HepG2 (cell line): ENCODE measurements around the gene FRS2. TPM values are rescaled to one million over a fixed set of nuclear protein-coding genes. Genes with fewer than 3 reads are reported as not detected.

ENCODE experiments used
- ATAC-seq: fragments of 200-7000 bp; cut with Tn5 transposase; 3 replicates; pipeline ENCODE4 v1.9.1; 2020; ENCODE audit warnings: mild to moderate bottlenecking, moderate library complexity
- BruUV-seq: library from RNA; stranded (reverse); fragments of 400-500 nt; replicated peaks from 2 replicates; lab custom pipeline; 2021; lab: Mats Ljungman, UMichigan
- CTCF ChIA-PET: fragments of 300-600 bp; formaldehyde crosslinking; extraction: SDS; loops from one replicate; lab custom pipeline; 2021; ENCODE audit warnings: low total read pairs, inconsistent platforms, low intra/inter-chr PET ratio; lab: Yijun Ruan, JAX
- POLR2A ChIA-PET: fragments of 350-600 bp; sonication (Branson Sonifier 250); formaldehyde crosslinking; loops from one replicate; lab custom pipeline; 2020; ENCODE audit warnings: antibody characterized with exemption, inconsistent platforms; lab: Yijun Ruan, JAX
- DNase-seq: peaks from one replicate; pipeline ENCODE4 v3.0.0-alpha.2; 2015; ENCODE audit warnings: low spot score
- FAIRE-seq: peaks from 3 replicates; lab custom pipeline; 2011; peaks lifted over from hg19 to GRCh38; lab: Jason Lieb, UNC
- H2AFZ ChIP-seq: one replicate; pipeline ENCODE4 v1.6.1; 2011; ENCODE audit warnings: low read length, inconsistent platforms
- H3K27ac ChIP-seq: fragments of 300-600 bp; 3 replicates; pipeline ENCODE4 v1.8.0; 2011; ENCODE audit warnings: mixed run types, mild to moderate bottlenecking, mixed read lengths, low read length, inconsistent platforms; ENCODE audit not compliant: insufficient read depth; ENCODE audit errors: extremely low read length
- H3K27me3 ChIP-seq, 2 experiments: fragments of 200-600 bp in 1 of 2; 2 replicates in 1 of 2; 3 replicates in 1 of 2; pipeline versions ENCODE4 v1.6.0 to v1.8.0; 2011; ENCODE audit warnings: low read length in 2 of 2, mild to moderate bottlenecking in 2 of 2, moderate library complexity in 2 of 2, inconsistent platforms in 1 of 2; ENCODE audit not compliant: insufficient read depth in 2 of 2, control insufficient read depth in 1 of 2
- H3K36me3 ChIP-seq, 2 experiments: fragments of 200-600 bp in 1 of 2; replicated peaks in 1 of 2; 2 replicates in 1 of 2; 3 replicates in 1 of 2; pipeline versions ENCODE4 v1.5.1 to v1.8.0; 2011; ENCODE audit warnings: low read length in 2 of 2, inconsistent platforms in 1 of 2; ENCODE audit not compliant: insufficient read depth in 2 of 2, control insufficient read depth in 1 of 2
- H3K4me1 ChIP-seq: 2 replicates; pipeline ENCODE4 v1.5.1; 2012; ENCODE audit warnings: low read length, inconsistent platforms; ENCODE audit not compliant: insufficient read depth
- H3K4me2 ChIP-seq: 2 replicates; pipeline ENCODE4 v1.6.0; 2011; ENCODE audit warnings: low read depth, low read length, inconsistent platforms
- H3K4me3 ChIP-seq, 3 experiments: fragments of 200-600 bp in 1 of 3; sonication (generic), shearing (Covaris generic) in 1 of 3; replicated peaks in 1 of 3; 2 replicates each; pipeline ENCODE4 v1.5.1; 2011 to 2016; ENCODE audit warnings: low read length in 3 of 3, inconsistent platforms in 2 of 3, low read depth in 2 of 3, mild to moderate bottlenecking in 2 of 3, control low read depth in 1 of 3, mixed read lengths in 1 of 3; ENCODE audit not compliant: insufficient read depth in 1 of 3
- H3K79me2 ChIP-seq: one replicate; pipeline ENCODE4 v1.6.1; 2011; ENCODE audit warnings: low read length, inconsistent platforms; ENCODE audit not compliant: insufficient read depth
- H3K9ac ChIP-seq: 2 replicates; pipeline ENCODE4 v1.6.0; 2011; ENCODE audit warnings: mild to moderate bottlenecking, low read depth, low read length, inconsistent platforms; ENCODE audit not compliant: insufficient read depth
- H3K9me3 ChIP-seq: 2 replicates; pipeline ENCODE4 v1.5.1; 2012; ENCODE audit warnings: mild to moderate bottlenecking, low read length
- H4K20me1 ChIP-seq: 2 replicates; pipeline ENCODE4 v1.6.0; 2011; ENCODE audit warnings: inconsistent platforms, mild to moderate bottlenecking, low read length, moderate library complexity; ENCODE audit not compliant: insufficient read depth
- BHLHE40 ChIP-seq: IDR thresholded peaks from 2 replicates; pipeline ENCODE4 v1.6.1; 2011; ENCODE audit warnings: low read length, improper control_type of control experiment
- CENPT ChIP-seq: sonication (generic); formaldehyde crosslinking; IDR thresholded peaks from 2 replicates; pipeline ENCODE4 v1.8.0; 2022; ENCODE audit warnings: low read depth, mild to moderate bottlenecking, moderate library complexity, missing genetic modification reagents
- ETV6 ChIP-seq: sonication (generic); formaldehyde crosslinking; conservative IDR thresholded peaks from 2 replicates; pipeline ENCODE4 v1.4.0; 2020; ENCODE audit warnings: missing genetic modification reagents
- FLYWCH1 ChIP-seq: sonication (generic); formaldehyde crosslinking; IDR thresholded peaks from 2 replicates; pipeline ENCODE4 v1.8.1; 2023; ENCODE audit warnings: mild to moderate bottlenecking, missing genetic modification reagents
- GTF3A ChIP-seq: sonication (generic); formaldehyde crosslinking; conservative IDR thresholded peaks from 2 replicates; pipeline ENCODE4 v1.4.0; 2020; ENCODE audit warnings: mild to moderate bottlenecking, missing genetic modification reagents
- IRF2 ChIP-seq: IDR thresholded peaks from 2 replicates; pipeline ENCODE4 v1.6.1; 2018; ENCODE audit warnings: missing genetic modification reagents, missing compliant biosample characterization
- MAFF ChIP-seq: IDR thresholded peaks from 2 replicates; pipeline ENCODE4 v1.6.1; 2011; ENCODE audit warnings: low read depth, low read length, improper control_type of control experiment
- MED13 ChIP-seq: sonication (generic); formaldehyde crosslinking; IDR thresholded peaks from 2 replicates; pipeline ENCODE4 v1.5.0; 2020; ENCODE audit warnings: missing genetic modification reagents
- NFE2L1 ChIP-seq: sonication (generic); formaldehyde crosslinking; IDR thresholded peaks from 2 replicates; pipeline ENCODE4 v1.4.0; 2020; ENCODE audit warnings: missing genetic modification reagents, mild to moderate bottlenecking, borderline replicate concordance
- SP5 ChIP-seq: IDR thresholded peaks from 2 replicates; pipeline ENCODE4 v1.6.1; 2016; ENCODE audit warnings: low read depth, borderline replicate concordance
- WIZ ChIP-seq: sonication (generic); formaldehyde crosslinking; IDR thresholded peaks from 2 replicates; pipeline ENCODE4 v1.5.1; 2020; ENCODE audit warnings: mild to moderate bottlenecking, missing genetic modification reagents
- ZNF329 ChIP-seq: sonication (generic); formaldehyde crosslinking; IDR thresholded peaks from 2 replicates; pipeline ENCODE4 v1.9.0; 2021; ENCODE audit warnings: low read depth, mild to moderate bottlenecking, missing genetic modification reagents
- ZNF430 ChIP-seq: sonication (generic); formaldehyde crosslinking; IDR thresholded peaks from 2 replicates; pipeline ENCODE4 v1.9.0; 2021; ENCODE audit warnings: mild to moderate bottlenecking, missing genetic modification reagents
- ZNF501 ChIP-seq: sonication (generic); formaldehyde crosslinking; IDR thresholded peaks from 2 replicates; pipeline ENCODE4 v1.5.1; 2020; ENCODE audit warnings: mild to moderate bottlenecking, moderate library complexity, missing genetic modification reagents
- ZNF703 ChIP-seq: sonication (generic); formaldehyde crosslinking; IDR thresholded peaks from 2 replicates; pipeline ENCODE4 v1.5.1; 2020; ENCODE audit warnings: missing genetic modification reagents, mild to moderate bottlenecking, moderate library complexity, borderline replicate concordance
- WGBS: methylation state at CpG from one replicate; pipeline ENCODE4 v1.1.6; 2017; ENCODE audit warnings: low lambda C conversion rate; 5-methylcytosine and 5-hydroxymethylcytosine counted together
- in situ Hi-C: cut with HindIII; loops from 2 replicates; pipeline ENCODE4 v1.10.0; 2017; ENCODE audit warnings: low pct_unique_long_range_greater_than_20kb; ENCODE audit not compliant: extremely low pct_ligation_motif_present
- intact Hi-C: fragments of 100-400 bp; cut with micrococcal nuclease; formaldehyde crosslinking; loops from one replicate; pipeline ENCODE4 v1.10.0; 2022; ENCODE audit not compliant: unreplicated experiment
- polyA plus RNA-seq, 8 experiments: library from polyadenylated mRNA; depleted of rRNA in 3 of 8; stranded (reverse) in 7 of 8; unstranded in 1 of 8; fragments of >200 nt; fragmentation: Illumina TruSeq in 4 of 8; extraction: Trizol in 4 of 8; gene quantifications; 2 replicates each; pipeline versions ENCODE4 v1.2.1 to v1.2.3, GENCODE V29; 2011 to 2016; ENCODE audit warnings: low read depth in 4 of 8, missing spikeins in 1 of 8, mixed read lengths in 1 of 8; ENCODE audit not compliant: insufficient read depth in 1 of 8
- total RNA-seq, 5 experiments: library from RNA; depleted of rRNA; stranded (reverse); fragments of >200 nt; fragmentation: Illumina TruSeq; extraction: Trizol; gene quantifications; 2 replicates each; pipeline ENCODE4 v1.2.3, GENCODE V29; 2016; ENCODE audit warnings: low read depth in 1 of 5
- TF ChIP-seq, protein P1 (sequence below): sonication (generic); formaldehyde crosslinking; IDR thresholded peaks from 2 replicates; pipeline ENCODE4 v1.4.0; 2020; ENCODE audit warnings: mild to moderate bottlenecking, missing genetic modification reagents
- TF ChIP-seq, protein P2 (sequence below): sonication (generic); formaldehyde crosslinking; IDR thresholded peaks from 2 replicates; pipeline ENCODE4 v1.5.1; 2020; ENCODE audit warnings: missing genetic modification reagents, mild to moderate bottlenecking, borderline replicate concordance
- TF ChIP-seq, protein P3 (sequence below): sonication (generic); formaldehyde crosslinking; IDR thresholded peaks from 2 replicates; pipeline ENCODE4 v1.4.0; 2020; ENCODE audit warnings: missing genetic modification reagents, mild to moderate bottlenecking, borderline replicate concordance

FRS2 gene
- total and polyA plus RNA-seq, 2 of the 13 experiments (the other 11 are each of a cell fraction or from before 2014, with no cell fraction given): 8.3 to 16.8 TPM

DNA sequence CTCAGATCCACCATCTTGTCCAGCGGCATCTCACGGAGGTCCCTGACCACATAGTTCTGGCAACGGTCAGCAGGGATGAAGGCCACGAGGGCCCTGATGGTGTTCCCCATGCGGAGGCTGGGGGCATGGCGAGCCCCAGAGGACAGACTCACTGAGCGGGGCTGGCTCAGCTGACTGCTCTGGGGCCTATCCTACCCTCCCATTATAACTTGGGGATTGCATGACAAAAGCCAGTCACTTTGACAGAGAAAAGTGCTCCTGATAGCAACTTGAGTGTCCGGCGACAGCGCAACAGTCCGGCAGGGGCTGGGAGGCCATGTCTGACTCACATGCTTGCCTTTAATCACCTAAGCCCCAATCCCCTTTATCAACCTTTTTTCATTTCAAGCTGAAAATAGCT, 140.5 kb downstream of the FRS2 start, which contains the start of gene LRRC10:
Gene LRRC10, minus strand, starts transcription at position 179 of the 400 bp plus-strand sequence. Its CDS starts 69 bp downstream, at position 110.
- no peak for FAIRE-seq
- Histone ChIP-seq H3K9me3 (no peaks in the 10 kb centered on the region), H3K9ac (no peak within 1 kb of the TSS), H4K20me1 (no peaks in the 10 kb centered on the region), H2AFZ (no peak within 1 kb of the TSS), H3K27ac (no peak within 1 kb of the TSS), H3K79me2 (no peaks in the 10 kb centered on the region), H3K4me1 (no peaks in the 10 kb centered on the region), H3K4me3 (no peak within 1 kb of the TSS), H3K4me2 (no peak within 1 kb of the TSS), H3K27me3 (no peaks in the 10 kb centered on the region; a peak in 1 of 5 replicates), H3K36me3 (no peaks in the 10 kb centered on the region)
- in situ Hi-C loops (no loop called here), intact Hi-C loops (no loop called here)
- no peak for DNase-seq
- POLR2A ChIA-PET: no interaction called here
- no peak for ATAC-seq
- CTCF ChIA-PET: no interaction called here
- BruUV-seq: no TSS peak
- 77% methylated on average over 9 of the region's 11 CpGs for whole genome bisulfite sequencing
- TF ChIP-seq ETV6 (CRISPR knock-in tag) (no peak), ZNF703 (CRISPR knock-in tag) (no peak), GTF3A (CRISPR knock-in tag) (no peak), BHLHE40 (no peak), FLYWCH1 (no peak), ZNF329 (CRISPR knock-in tag) (no peak), MAFF (no peak), ZNF501 (no peak), IRF2 (CRISPR knock-in tag) (no peak), MED13 (no peak), WIZ (CRISPR knock-in tag) (no peak), NFE2L1 (no peak), SP5 (CRISPR knock-in tag) (no peak), CENPT (CRISPR knock-in tag) (no peak), ZNF430 (CRISPR knock-in tag) (no peak)
- TF ChIP-seq, protein P1, sequence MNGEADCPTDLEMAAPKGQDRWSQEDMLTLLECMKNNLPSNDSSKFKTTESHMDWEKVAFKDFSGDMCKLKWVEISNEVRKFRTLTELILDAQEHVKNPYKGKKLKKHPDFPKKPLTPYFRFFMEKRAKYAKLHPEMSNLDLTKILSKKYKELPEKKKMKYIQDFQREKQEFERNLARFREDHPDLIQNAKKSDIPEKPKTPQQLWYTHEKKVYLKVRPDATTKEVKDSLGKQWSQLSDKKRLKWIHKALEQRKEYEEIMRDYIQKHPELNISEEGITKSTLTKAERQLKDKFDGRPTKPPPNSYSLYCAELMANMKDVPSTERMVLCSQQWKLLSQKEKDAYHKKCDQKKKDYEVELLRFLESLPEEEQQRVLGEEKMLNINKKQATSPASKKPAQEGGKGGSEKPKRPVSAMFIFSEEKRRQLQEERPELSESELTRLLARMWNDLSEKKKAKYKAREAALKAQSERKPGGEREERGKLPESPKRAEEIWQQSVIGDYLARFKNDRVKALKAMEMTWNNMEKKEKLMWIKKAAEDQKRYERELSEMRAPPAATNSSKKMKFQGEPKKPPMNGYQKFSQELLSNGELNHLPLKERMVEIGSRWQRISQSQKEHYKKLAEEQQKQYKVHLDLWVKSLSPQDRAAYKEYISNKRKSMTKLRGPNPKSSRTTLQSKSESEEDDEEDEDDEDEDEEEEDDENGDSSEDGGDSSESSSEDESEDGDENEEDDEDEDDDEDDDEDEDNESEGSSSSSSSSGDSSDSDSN (CRISPR knock-in tag): no peak
- TF ChIP-seq, protein P2, sequence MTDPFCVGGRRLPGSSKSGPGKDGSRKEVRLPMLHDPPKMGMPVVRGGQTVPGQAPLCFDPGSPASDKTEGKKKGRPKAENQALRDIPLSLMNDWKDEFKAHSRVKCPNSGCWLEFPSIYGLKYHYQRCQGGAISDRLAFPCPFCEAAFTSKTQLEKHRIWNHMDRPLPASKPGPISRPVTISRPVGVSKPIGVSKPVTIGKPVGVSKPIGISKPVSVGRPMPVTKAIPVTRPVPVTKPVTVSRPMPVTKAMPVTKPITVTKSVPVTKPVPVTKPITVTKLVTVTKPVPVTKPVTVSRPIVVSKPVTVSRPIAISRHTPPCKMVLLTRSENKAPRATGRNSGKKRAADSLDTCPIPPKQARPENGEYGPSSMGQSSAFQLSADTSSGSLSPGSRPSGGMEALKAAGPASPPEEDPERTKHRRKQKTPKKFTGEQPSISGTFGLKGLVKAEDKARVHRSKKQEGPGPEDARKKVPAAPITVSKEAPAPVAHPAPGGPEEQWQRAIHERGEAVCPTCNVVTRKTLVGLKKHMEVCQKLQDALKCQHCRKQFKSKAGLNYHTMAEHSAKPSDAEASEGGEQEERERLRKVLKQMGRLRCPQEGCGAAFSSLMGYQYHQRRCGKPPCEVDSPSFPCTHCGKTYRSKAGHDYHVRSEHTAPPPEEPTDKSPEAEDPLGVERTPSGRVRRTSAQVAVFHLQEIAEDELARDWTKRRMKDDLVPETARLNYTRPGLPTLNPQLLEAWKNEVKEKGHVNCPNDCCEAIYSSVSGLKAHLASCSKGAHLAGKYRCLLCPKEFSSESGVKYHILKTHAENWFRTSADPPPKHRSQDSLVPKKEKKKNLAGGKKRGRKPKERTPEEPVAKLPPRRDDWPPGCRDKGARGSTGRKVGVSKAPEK: no peak
- TF ChIP-seq, protein P3, sequence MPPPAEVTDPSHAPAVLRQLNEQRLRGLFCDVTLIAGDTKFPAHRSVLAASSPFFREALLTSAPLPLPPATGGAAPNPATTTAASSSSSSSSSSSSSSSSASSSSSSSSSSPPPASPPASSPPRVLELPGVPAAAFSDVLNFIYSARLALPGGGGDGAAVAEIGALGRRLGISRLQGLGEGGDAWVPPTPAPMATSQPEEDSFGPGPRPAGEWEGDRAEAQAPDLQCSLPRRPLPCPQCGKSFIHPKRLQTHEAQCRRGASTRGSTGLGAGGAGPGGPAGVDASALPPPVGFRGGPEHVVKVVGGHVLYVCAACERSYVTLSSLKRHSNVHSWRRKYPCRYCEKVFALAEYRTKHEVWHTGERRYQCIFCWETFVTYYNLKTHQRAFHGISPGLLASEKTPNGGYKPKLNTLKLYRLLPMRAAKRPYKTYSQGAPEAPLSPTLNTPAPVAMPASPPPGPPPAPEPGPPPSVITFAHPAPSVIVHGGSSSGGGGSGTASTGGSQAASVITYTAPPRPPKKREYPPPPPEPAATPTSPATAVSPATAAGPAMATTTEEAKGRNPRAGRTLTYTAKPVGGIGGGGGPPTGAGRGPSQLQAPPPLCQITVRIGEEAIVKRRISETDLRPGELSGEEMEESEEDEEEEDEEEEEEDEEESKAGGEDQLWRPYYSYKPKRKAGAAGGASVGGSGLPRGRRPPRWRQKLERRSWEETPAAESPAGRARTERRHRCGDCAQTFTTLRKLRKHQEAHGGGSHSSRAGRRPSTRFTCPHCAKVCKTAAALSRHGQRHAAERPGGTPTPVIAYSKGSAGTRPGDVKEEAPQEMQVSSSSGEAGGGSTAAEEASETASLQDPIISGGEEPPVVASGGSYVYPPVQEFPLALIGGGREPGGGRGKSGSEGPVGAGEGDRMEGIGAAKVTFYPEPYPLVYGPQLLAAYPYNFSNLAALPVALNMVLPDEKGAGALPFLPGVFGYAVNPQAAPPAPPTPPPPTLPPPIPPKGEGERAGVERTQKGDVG (CRISPR knock-in tag): no peak
